DOHH2 (cell line): Measurements from ENCODE around the gene KHDC1.

Experiments used
- EZH2phosphoT487 ChIP-seq: fragments of 200-600 bp; sonication (generic); IDR thresholded peaks from 2 replicates; pipeline ENCODE4 v1.6.1; 2017; ENCODE audit warnings: borderline replicate concordance, mild to moderate bottlenecking, antibody characterized with exemption, low read length, moderate library complexity, mixed read lengths
- TF ChIP-seq, protein P1 (sequence below): fragments of 200-600 bp; sonication (generic); IDR thresholded peaks from one replicate; pipeline ENCODE4 v1.5.1; 2014; ENCODE audit warnings: antibody characterized with exemption, mild to moderate bottlenecking, low read depth, low read length; ENCODE audit not compliant: poor library complexity, severe bottlenecking

GRCh38 chr6:73216859-73217258 is 46.1 kb downstream of the KHDC1 start:
- TF ChIP-seq, protein P1, sequence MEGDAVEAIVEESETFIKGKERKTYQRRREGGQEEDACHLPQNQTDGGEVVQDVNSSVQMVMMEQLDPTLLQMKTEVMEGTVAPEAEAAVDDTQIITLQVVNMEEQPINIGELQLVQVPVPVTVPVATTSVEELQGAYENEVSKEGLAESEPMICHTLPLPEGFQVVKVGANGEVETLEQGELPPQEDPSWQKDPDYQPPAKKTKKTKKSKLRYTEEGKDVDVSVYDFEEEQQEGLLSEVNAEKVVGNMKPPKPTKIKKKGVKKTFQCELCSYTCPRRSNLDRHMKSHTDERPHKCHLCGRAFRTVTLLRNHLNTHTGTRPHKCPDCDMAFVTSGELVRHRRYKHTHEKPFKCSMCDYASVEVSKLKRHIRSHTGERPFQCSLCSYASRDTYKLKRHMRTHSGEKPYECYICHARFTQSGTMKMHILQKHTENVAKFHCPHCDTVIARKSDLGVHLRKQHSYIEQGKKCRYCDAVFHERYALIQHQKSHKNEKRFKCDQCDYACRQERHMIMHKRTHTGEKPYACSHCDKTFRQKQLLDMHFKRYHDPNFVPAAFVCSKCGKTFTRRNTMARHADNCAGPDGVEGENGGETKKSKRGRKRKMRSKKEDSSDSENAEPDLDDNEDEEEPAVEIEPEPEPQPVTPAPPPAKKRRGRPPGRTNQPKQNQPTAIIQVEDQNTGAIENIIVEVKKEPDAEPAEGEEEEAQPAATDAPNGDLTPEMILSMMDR, result no peak
- TF ChIP-seq EZH2phosphoT487, result no peak
